Hematopoietic multipotent progenitor cell (in vitro differentiated cells): ENCODE measurements around the gene GAMT. TPM values are rescaled to one million over a fixed set of nuclear protein-coding genes. Genes with fewer than 3 reads are reported as not detected.
A peak's percentile ranks its signal among the peaks of the same experiment; 100 is the strongest.
"Not testable (repeated sequence)": the region's sequence is repeated elsewhere in the genome, so short reads cannot be mapped to it uniquely, and the experiment has no call there.

Experiments
- DNase-seq, 3 donors: peaks; one replicate each; pipeline ENCODE4 v3.0.0-alpha.2; 2011 to 2015; ENCODE audit warnings: low read depth in 2 of 3, low spot score in 2 of 3
- total RNA-seq: library from RNA; depleted of rRNA; stranded (reverse); fragments of >200 nt; gene quantifications from one replicate; pipeline ENCODE4 v1.2.3, GENCODE V29; 2012

GAMT gene
- total RNA-seq, 1 donor = 32.0 TPM

- DNase-seq = not testable (repeated sequence)
Observed at GRCh38 chr19:1420085-1420484, 18.7 kb upstream of the GAMT start.

- no peak for DNase-seq
Observed at GRCh38 chr19:1418951-1419738, 17.8 kb upstream of the GAMT start.

GRCh38 chr19:1418496-1418775, 17.1 kb upstream of the GAMT start:
- DNase-seq = no peak

GRCh38 chr19:1417681-1418495, 16.5 kb upstream of the GAMT start:
- DNase-seq = no peak

- no peak for DNase-seq
Observed at GRCh38 chr19:1417145-1417544, 15.8 kb upstream of the GAMT start.

GRCh38 chr19:1416014-1416841, 14.9 kb upstream of the GAMT start:
- DNase-seq = no peak

GRCh38 chr19:1412995-1413800, 11.9 kb upstream of the GAMT start:
- DNase-seq = no peak

GRCh38 chr19:1412323-1412923, 11.1 kb upstream of the GAMT start:
- no peak for DNase-seq

- DNase-seq = no peak
Observed at GRCh38 chr19:1411255-1412191, 10.2 kb upstream of the GAMT start.

GRCh38 chr19:1410789-1411188, 9.4 kb upstream of the GAMT start:
- no peak for DNase-seq

- DNase-seq = no peak
Observed at GRCh38 chr19:1410136-1410786, 8.9 kb upstream of the GAMT start.

- DNase-seq = no peak
Observed at GRCh38 chr19:1409204-1410005, 8.1 kb upstream of the GAMT start.

GRCh38 chr19:1408300-1409203, 7.2 kb upstream of the GAMT start:
- peak; percentile 24 to 57 (median 53) for DNase-seq

- peak in 1 of 3 donors; percentile 28 for DNase-seq
Observed at GRCh38 chr19:1407528-1408299, 6.4 kb upstream of the GAMT start, which contains the start of gene DAZAP1. TSS of gene DAZAP1 (plus strand) at chr19:1407586. CDS start at chr19:1407774, 188 bp downstream.

- peak; percentile 99 for DNase-seq
Observed at GRCh38 chr19:1406774-1407527, 5.6 kb upstream of the GAMT start.
